A549 (cell line): ENCODE results near the gene SEMA5A. TPM values are rescaled to one million over a fixed set of nuclear protein-coding genes. Genes with fewer than 3 reads are reported as not detected.

ENCODE experiments used
- ATAC-seq, 2 experiments: fragments of 200-7000 bp in 1 of 2; fragments of >200 bp in 1 of 2; cut with Nextera tagmentation in 1 of 2; cut with Tn5 transposase in 1 of 2; 3 replicates each; pipeline versions ENCODE4 v1.8.0 to v1.9.1; 2018 to 2020; ENCODE audit warnings: mild to moderate bottlenecking in 1 of 2, moderate library complexity in 1 of 2
- CTCF ChIA-PET: fragments of 300-600 bp; sonication (Branson Sonifier 250); formaldehyde crosslinking; extraction: SDS; loops from one replicate; lab custom pipeline; 2021; ENCODE audit warnings: antibody characterized with exemption, inconsistent platforms; lab: Yijun Ruan, JAX
- POLR2A ChIA-PET: fragments of 350-600 bp; formaldehyde crosslinking; extraction: SDS; loops from one replicate; lab custom pipeline; 2021; ENCODE audit warnings: antibody characterized with exemption, inconsistent platforms; lab: Yijun Ruan, JAX
- DNase-seq, 2 experiments: peaks; one replicate each; pipeline versions ENCODE4 v3.0.0 to v3.0.0-alpha.2; 2011 to 2016; ENCODE audit warnings: low read depth in 1 of 2, low spot score in 1 of 2
- FAIRE-seq: peaks from 2 replicates; lab custom pipeline; 2011; peaks lifted over from hg19 to GRCh38; lab: Jason Lieb, UNC
- H3K27ac ChIP-seq, 2 experiments: fragments of >200 bp; sonication (Bioruptor Twin); formaldehyde crosslinking; 3 replicates each; pipeline ENCODE4 v1.5.1; 2016 to 2017
- H3K4me1 ChIP-seq: fragments of >200 bp; sonication (Bioruptor Twin); formaldehyde crosslinking; 3 replicates; pipeline ENCODE4 v1.6.1; 2016
- H3K4me2 ChIP-seq: fragments of >200 bp; sonication (Bioruptor Twin); formaldehyde crosslinking; 3 replicates; pipeline ENCODE4 v1.6.1; 2016
- H3K4me3 ChIP-seq: fragments of >200 bp; sonication (Bioruptor Twin); formaldehyde crosslinking; 3 replicates; pipeline ENCODE4 v1.5.1; 2016
- H3K9me3 ChIP-seq: fragments of >200 bp; sonication (Bioruptor Twin); formaldehyde crosslinking; 3 replicates; pipeline ENCODE4 v1.6.1; 2016
- CHD2 ChIP-seq: fragments of 150-350 bp; IDR thresholded peaks from 2 replicates; pipeline ENCODE4 v1.6.1; 2014; ENCODE audit warnings: low read length; ENCODE audit not compliant: partially characterized antibody
- EHMT2 ChIP-seq: fragments of 200-600 bp; sonication (generic); IDR thresholded peaks from 2 replicates; pipeline ENCODE4 v1.6.1; 2016; ENCODE audit warnings: antibody characterized with exemption, low read depth, mild to moderate bottlenecking, moderate library complexity
- FOXS1 ChIP-seq: fragments of 250-450 bp; sonication (Bioruptor Pico); IDR thresholded peaks from 2 replicates; pipeline ENCODE4 v1.5.0; 2020; ENCODE audit warnings: mild to moderate bottlenecking, moderate library complexity
- GATA3 ChIP-seq: IDR thresholded peaks from 2 replicates; pipeline ENCODE4 v1.6.1; 2012; ENCODE audit warnings: borderline replicate concordance
- HMGXB4 ChIP-seq: fragments of 250-450 bp; sonication (Bioruptor Pico); IDR thresholded peaks from 2 replicates; pipeline ENCODE4 v1.5.0; 2021; ENCODE audit warnings: mild to moderate bottlenecking, moderate library complexity, borderline replicate concordance
- HOXB13 ChIP-seq: fragments of 250-450 bp; sonication (Bioruptor Pico); IDR thresholded peaks from 2 replicates; pipeline ENCODE4 v1.5.0; 2020; ENCODE audit warnings: low read depth, mild to moderate bottlenecking, moderate library complexity
- HOXB5 ChIP-seq: fragments of 250-450 bp; sonication (Bioruptor Pico); IDR thresholded peaks from 2 replicates; pipeline ENCODE4 v1.5.0; 2020; ENCODE audit warnings: mild to moderate bottlenecking, moderate library complexity
- KDM5A ChIP-seq: fragments of 200-600 bp; sonication (generic); IDR thresholded peaks from 2 replicates; pipeline ENCODE4 v1.6.1; 2016; ENCODE audit warnings: antibody characterized with exemption, mild to moderate bottlenecking
- MAFK ChIP-seq: fragments of 450-650 bp; IDR thresholded peaks from 2 replicates; pipeline ENCODE4 v1.6.1; 2014; ENCODE audit not compliant: partially characterized antibody
- MAX ChIP-seq: IDR thresholded peaks from 2 replicates; pipeline ENCODE4 v1.6.1; 2012
- PHF8 ChIP-seq: fragments of 200-600 bp; sonication (generic); IDR thresholded peaks from 2 replicates; pipeline ENCODE4 v1.6.1; 2016; ENCODE audit warnings: low read depth, mild to moderate bottlenecking, antibody characterized with exemption, moderate library complexity, borderline replicate concordance
- POLR2AphosphoS2 ChIP-seq: conservative IDR thresholded peaks from 2 replicates; pipeline ENCODE4 v1.6.1; 2012; ENCODE audit warnings: low read length, improper control_type of control experiment, inconsistent platforms
- RFX5 ChIP-seq: fragments of 450-650 bp; IDR thresholded peaks from 2 replicates; pipeline ENCODE4 v1.7.1; 2014; ENCODE audit warnings: antibody characterized with exemption, mild to moderate bottlenecking, moderate library complexity
- ZSCAN20 ChIP-seq: fragments of 250-450 bp; sonication (Bioruptor Pico); IDR thresholded peaks from 2 replicates; pipeline ENCODE4 v1.8.0; 2022; ENCODE audit warnings: mild to moderate bottlenecking, moderate library complexity
- WGBS: methylation state at CpG from one replicate; pipeline ENCODE4 v1.1.6; 2017; ENCODE audit errors: missing lambda C conversion rate; 5-methylcytosine and 5-hydroxymethylcytosine counted together
- polyA minus RNA-seq: library from RNA; depleted of rRNA, polyadenylated mRNA; stranded (reverse); fragments of >200 nt; gene quantifications from 2 replicates; pipeline ENCODE4 v1.2.3, GENCODE V29; 2011; rRNA and poly(A)+ RNA removed
- polyA plus RNA-seq, 4 experiments: library from polyadenylated mRNA; depleted of rRNA in 3 of 4; stranded (reverse); fragments of >200 nt; fragmentation: RNase III in 1 of 4; extraction: RNeasy Plus Mini Kit Qiagen cat#74134 plus additional on column Dnase treatment in 1 of 4; gene quantifications; 2 replicates in 3 of 4; 3 replicates in 1 of 4; pipeline ENCODE4 v1.2.3, GENCODE V29; 2011 to 2017

SEMA5A gene
- polyA plus RNA-seq (2011; rRNA removed) (under 0.01 TPM in 1 of 2 replicates, not detected in the other), polyA plus RNA-seq (2017; fragmentation: RNase III; extraction: RNeasy Plus Mini Kit Qiagen cat#74134 plus additional on column Dnase treatment) (not detected in 3 replicates), polyA minus RNA-seq (0.04 and 0.05 TPM in 2 replicates)
- not detected in 2 replicates for polyA plus RNA-seq (2012; cell fraction: cytosol; rRNA removed)
- under 0.01 TPM in 1 of 2 replicates, not detected in the other for polyA plus RNA-seq (2012; cell fraction: nucleus; rRNA removed)

GRCh38 chr5:9545992-9546851 lies at the start of gene SEMA5A:
SEMA5A (minus strand) TSS chr5:9546075; CDS start chr5:9379946, 166,129 bp downstream.
- CTCF ChIA-PET = interaction anchor here (2.5 kb wide), 1 partner anchor 12 kb away, joined by 27 read pairs; no protein-coding TSS in a partner anchor
- ATAC-seq (peak; percentile 27 to 54; a peak in 4 of 6 replicates), FAIRE-seq (no peak), DNase-seq (no peak)
- POLR2A ChIA-PET = no interaction called here
- Histone ChIP-seq H3K4me1 (peaks cover 15% of the 10 kb centered on the region), H3K9me3 (no peaks in the 10 kb centered on the region; the same call in 2 of the 3 replicates), H3K4me2 (peak within 1 kb of the TSS; percentile 87), H3K4me3 (peak within 1 kb of the TSS; percentile 47), H3K27ac (peak within 1 kb of the TSS in 1 of 2 experiments; percentile 5; a peak in 1 of 6 replicates)
- 52% methylated on average over 26 of the region's 84 CpGs for WGBS
- TF ChIP-seq POLR2AphosphoS2 = no peak
- TF ChIP-seq FOXS1 (CRISPR knock-in tag) = no peak
- TF ChIP-seq HOXB13 (CRISPR knock-in tag) = no peak

- ATAC-seq (no peak), DNase-seq (no peak), FAIRE-seq (no peak)
- TF ChIP-seq MAFK (peak; percentile 83), GATA3 (no peak), MAX (no peak)
- no peak overlapping the region for H3K4me3 ChIP-seq
- no peak overlapping the region for H3K27ac ChIP-seq
- no peaks in the 10 kb centered on the region for H3K4me1 ChIP-seq
- POLR2A ChIA-PET = no interaction called here
- H3K4me2 ChIP-seq = no peak overlapping the region
- H3K9me3 ChIP-seq = no peaks in the 10 kb centered on the region
- CTCF ChIA-PET = interaction anchor here (1.3 kb wide), 1 partner anchor 15 kb away, joined by 4 read pairs; no protein-coding TSS in a partner anchor
Measured at GRCh38 chr5:9594913-9595312, 49.0 kb upstream of the SEMA5A start.

- H3K4me3 ChIP-seq = no peak overlapping the region
- WGBS = 3% methylated on average over 7 of the region's 7 CpGs
- FAIRE-seq = no peak
- ATAC-seq = no peak
- TF ChIP-seq EHMT2 = no peak
- DNase-seq = no peak
- H3K27ac ChIP-seq = no peak overlapping the region
- H3K4me1 ChIP-seq = no peaks in the 10 kb centered on the region
- H3K9me3 ChIP-seq = no peaks in the 10 kb centered on the region
- CTCF ChIA-PET = interaction anchor here (1.1 kb wide), 1 partner anchor 92 kb away, joined by 3 read pairs; no protein-coding TSS in a partner anchor
- H3K4me2 ChIP-seq = no peak overlapping the region
- POLR2A ChIA-PET = no interaction called here
Measured at GRCh38 chr5:9589049-9589835, 43.4 kb upstream of the SEMA5A start.

GRCh38 chr5:9588254-9588653 lies 42.4 kb upstream of the SEMA5A start:
- ATAC-seq = no peak
- no peak for TF ChIP-seq HMGXB4 (CRISPR knock-in tag)
- no peak for TF ChIP-seq HOXB13 (CRISPR knock-in tag)
- no peak for TF ChIP-seq HOXB5 (CRISPR knock-in tag)
- WGBS = 15% methylated on average over 6 of the region's 6 CpGs
- no peaks in the 10 kb centered on the region for H3K9me3 ChIP-seq
- ChIA-PET POLR2A (no interaction called here), CTCF (interaction anchor here (1.1 kb wide), 1 partner anchor 93 kb away, joined by 3 read pairs; no protein-coding TSS in a partner anchor)
- no peaks in the 10 kb centered on the region for H3K4me1 ChIP-seq
- DNase-seq = no peak
- no peak overlapping the region for H3K4me2 ChIP-seq
- H3K27ac ChIP-seq = no peak overlapping the region
- no peak overlapping the region for H3K4me3 ChIP-seq
- FAIRE-seq = no peak

- FAIRE-seq = no peak
- Histone ChIP-seq H3K9me3 (no peaks in the 10 kb centered on the region), H3K4me1 (no peaks in the 10 kb centered on the region), H3K4me3 (no peak overlapping the region)
- no peak for TF ChIP-seq ZSCAN20
- TF ChIP-seq KDM5A = no peak
- no peak for TF ChIP-seq CHD2
- no peak for TF ChIP-seq PHF8
- TF ChIP-seq RFX5 = no peak
- TF ChIP-seq, all 56 proteins: peak for 0
- CTCF ChIA-PET = no interaction called here
- no peak overlapping the region for H3K27ac ChIP-seq
- no peak for ATAC-seq
- POLR2A ChIA-PET = no interaction called here
- H3K4me2 ChIP-seq = no peak overlapping the region
- no peak for DNase-seq
Measured at GRCh38 chr5:9587135-9587534, 41.3 kb upstream of the SEMA5A start.
